Tibial nerve (tissue), 4 donors: Measurements from ENCODE around the gene RBL2. TPM values are rescaled to one million over a fixed set of nuclear protein-coding genes. Genes with fewer than 3 reads are reported as not detected.
A peak's percentile ranks its signal among the peaks of the same experiment; 100 is the strongest.
"Not testable (repeated sequence)": the region's sequence is repeated elsewhere in the genome, so short reads cannot be mapped to it uniquely, and the experiment has no call there.

Source experiments
- DNase-seq, 2 donors: peaks; one replicate each; pipeline ENCODE4 v3.0.0-alpha.2; 2019; ENCODE audit warnings: low spot score in 2 of 2
- H3K27ac ChIP-seq, 4 donors: fragments of 200-600 bp; sonication (generic) in 3 of 4; one replicate each; pipeline ENCODE4 v1.5.1; 2017 to 2019; ENCODE audit warnings: mild to moderate bottlenecking in 1 of 4
- H3K27me3 ChIP-seq, 2 donors: fragments of 200-600 bp; sonication (generic) in 1 of 2; one replicate each; pipeline versions ENCODE4 v1.5.1 to v1.6.0; 2017 to 2019
- H3K36me3 ChIP-seq, 3 donors: fragments of 200-600 bp; sonication (generic); one replicate each; pipeline ENCODE4 v1.5.1; 2018 to 2019
- H3K4me1 ChIP-seq, 4 donors: fragments of 200-600 bp; sonication (generic) in 3 of 4; one replicate each; pipeline ENCODE4 v1.5.1; 2017 to 2019
- H3K4me3 ChIP-seq, 4 donors: fragments of 200-600 bp; sonication (generic) in 3 of 4; one replicate each; pipeline ENCODE4 v1.5.1; 2017 to 2019; ENCODE audit warnings: mild to moderate bottlenecking in 1 of 4, moderate library complexity in 1 of 4
- H3K9me3 ChIP-seq, 4 donors: fragments of 200-600 bp; sonication (generic) in 3 of 4; one replicate each; pipeline ENCODE4 v1.5.1; 2017 to 2019
- CTCF ChIP-seq, 5 experiments: fragments of 200-600 bp in 3 of 5; fragments of 450-650 bp in 2 of 5; sonication (generic) in 3 of 5; IDR thresholded peaks; one replicate each; pipeline ENCODE4 v1.5.1; 2016 to 2019; ENCODE audit warnings: antibody characterized with exemption in 5 of 5, mild to moderate bottlenecking in 3 of 5, moderate library complexity in 2 of 5
- EP300 ChIP-seq, 2 donors: sonication (generic); formaldehyde crosslinking; IDR thresholded peaks; one replicate each; pipeline ENCODE4 v1.6.1; 2017; ENCODE audit warnings: antibody characterized with exemption in 2 of 2, mild to moderate bottlenecking in 1 of 2
- POLR2A ChIP-seq, 2 donors: fragments of 450-650 bp; IDR thresholded peaks; one replicate each; pipeline ENCODE4 v1.6.1; 2017; ENCODE audit warnings: antibody characterized with exemption in 2 of 2, mild to moderate bottlenecking in 2 of 2, moderate library complexity in 2 of 2
- WGBS, 2 donors: methylation state at CpG; one replicate each; pipeline ENCODE4 v1.1.5; 2018; 5-methylcytosine and 5-hydroxymethylcytosine counted together
- total RNA-seq, 4 donors: library from RNA; depleted of rRNA; stranded (reverse); fragments of >200 nt; gene quantifications; one replicate each; pipeline ENCODE4 v1.1.0, GENCODE V29; 2016

Gene RBL2
- total RNA-seq, 4 donors from 2014 or later, result 98.1 to 139 (median 127) TPM

GRCh38 chr16:53511084-53511402 lies 76.8 kb downstream of the RBL2 start:
- no peak for DNase-seq
- no peaks in the 10 kb centered on the region for H3K36me3 ChIP-seq
- H3K27me3 ChIP-seq, result no peaks in the 10 kb centered on the region
- H3K27ac ChIP-seq, result peak overlapping the region in 2 of 4 donors; percentile 12 to 74
- H3K4me1 ChIP-seq, result peaks cover 0 to 14% (median 0%) of the 10 kb centered on the region in 4 donors
- TF ChIP-seq CTCF (IDR thresholded peaks at IDR 0.05) (no peak), EP300 (IDR thresholded peaks at IDR 0.05) (no peak), POLR2A (IDR thresholded peaks at IDR 0.05) (no peak)
- H3K9me3 ChIP-seq, result no peaks in the 10 kb centered on the region
- 83 to 85% methylated on average over 6 of the region's 6 CpGs for WGBS, 2 donors
- no peak overlapping the region for H3K4me3 ChIP-seq

GRCh38 chr16:53511403-53512280 lies 77.4 kb downstream of the RBL2 start:
- H3K27ac ChIP-seq, result peak overlapping the region in 1 of 4 donors; percentile 74
- WGBS, 2 donors, result 81 to 82% methylated on average over 11 to 12 of the region's 12 CpGs
- no peak for TF ChIP-seq CTCF (IDR thresholded peaks at IDR 0.05)
- no peak for TF ChIP-seq POLR2A (IDR thresholded peaks at IDR 0.05)
- no peak for TF ChIP-seq EP300 (IDR thresholded peaks at IDR 0.05)

GRCh38 chr16:53512795-53513194 lies 78.5 kb downstream of the RBL2 start:
- H3K9me3 ChIP-seq, H3K4me3 ChIP-seq, H3K36me3 ChIP-seq, H3K27ac ChIP-seq, H3K27me3 ChIP-seq, DNase-seq: not testable (repeated sequence)
- WGBS, 2 donors, result 90 to 94% methylated on average over 1 of the region's 1 CpG
- peaks cover 0 to 14% (median 0%) of the 10 kb centered on the region in 4 donors for H3K4me1 ChIP-seq

More at GRCh38 chr16:53511403-53512280, 77.4 kb downstream of the RBL2 start:
- Histone ChIP-seq H3K27me3 (no peaks in the 10 kb centered on the region), H3K4me3 (no peak overlapping the region), H3K4me1 (peaks cover 0 to 14% (median 0%) of the 10 kb centered on the region in 4 donors), H3K9me3 (no peaks in the 10 kb centered on the region), H3K36me3 (no peaks in the 10 kb centered on the region)
- DNase-seq, result no peak

GRCh38 chr16:53515259-53515658 lies 81.0 kb downstream of the RBL2 start:
- 71 to 77% methylated on average over 6 of the region's 6 CpGs for WGBS, 2 donors
- no peaks in the 10 kb centered on the region for H3K36me3 ChIP-seq
- no peaks in the 10 kb centered on the region for H3K9me3 ChIP-seq
- no peak overlapping the region for H3K4me3 ChIP-seq
- no peaks in the 10 kb centered on the region for H3K27me3 ChIP-seq
- peaks cover 0 to 7% (median 0%) of the 10 kb centered on the region in 4 donors for H3K4me1 ChIP-seq
- no peak for TF ChIP-seq POLR2A (IDR thresholded peaks at IDR 0.05)
- peak in 1 of 2 donors; percentile 27 for TF ChIP-seq EP300 (IDR thresholded peaks at IDR 0.05)
- no peak for DNase-seq
- H3K27ac ChIP-seq, result no peak overlapping the region

GRCh38 chr16:53515811-53516210 lies 81.5 kb downstream of the RBL2 start:
- Histone ChIP-seq H3K4me3 (no peak overlapping the region), H3K9me3 (no peaks in the 10 kb centered on the region), H3K4me1 (peaks cover 0 to 2% (median 0%) of the 10 kb centered on the region in 4 donors), H3K36me3 (no peaks in the 10 kb centered on the region), H3K27ac (no peak overlapping the region), H3K27me3 (no peaks in the 10 kb centered on the region)
- no peak for DNase-seq
- TF ChIP-seq CTCF (IDR thresholded peaks at IDR 0.05) (no peak), POLR2A (IDR thresholded peaks at IDR 0.05) (no peak), EP300 (IDR thresholded peaks at IDR 0.05) (no peak)
- 68 to 94% methylated on average over 2 of the region's 2 CpGs for WGBS, 2 donors

- no peaks in the 10 kb centered on the region for H3K9me3 ChIP-seq
- H3K4me3 ChIP-seq, result no peak overlapping the region
- no peak for DNase-seq
- 92 to 93% methylated on average over 4 of the region's 4 CpGs for WGBS, 2 donors
- no peaks in the 10 kb centered on the region for H3K27me3 ChIP-seq
- H3K27ac ChIP-seq, result peak overlapping the region in 2 of 4 donors; percentile 34 to 70
- no peak for TF ChIP-seq CTCF (IDR thresholded peaks at IDR 0.05)
- TF ChIP-seq POLR2A (IDR thresholded peaks at IDR 0.05), result no peak
- TF ChIP-seq EP300 (IDR thresholded peaks at IDR 0.05), result no peak
- H3K4me1 ChIP-seq, result no peaks in the 10 kb centered on the region
- no peaks in the 10 kb centered on the region for H3K36me3 ChIP-seq
Observed at GRCh38 chr16:53517851-53518250, 83.6 kb downstream of the RBL2 start.
